Endometrium (tissue), 2 donors: ENCODE results near the gene KCNJ15.
"Not testable (repeated sequence)": the region's sequence is repeated elsewhere in the genome, so short reads cannot be mapped to it uniquely, and the experiment has no call there.

Experiments used
- FAIRE-seq: peaks from 2 replicates; lab custom pipeline; 2012; peaks lifted over from hg19 to GRCh38; lab: Jason Lieb, UNC
- donor health status: control.
- donor health status: control.

The KCNJ15 gene

GRCh38 chr21:38256599-38257302 is at the start of gene KCNJ15:
KCNJ15 (plus strand) TSS chr21:38256991; CDS start chr21:38299262, 42,271 bp downstream.
- FAIRE-seq, result no peak

GRCh38 chr21:38208118-38208517 is 48.7 kb upstream of the KCNJ15 start:
- FAIRE-seq, result no peak

- FAIRE-seq, result no peak
Measured at GRCh38 chr21:38211321-38211720, 45.5 kb upstream of the KCNJ15 start.

- FAIRE-seq, result no peak
Measured at GRCh38 chr21:38212706-38213105, 44.1 kb upstream of the KCNJ15 start.

GRCh38 chr21:38219049-38219628 is 37.7 kb upstream of the KCNJ15 start:
- peak; percentile 12 for FAIRE-seq

- FAIRE-seq, result no peak
Measured at GRCh38 chr21:38220270-38220737, 36.5 kb upstream of the KCNJ15 start.

GRCh38 chr21:38221594-38221993 is 35.2 kb upstream of the KCNJ15 start:
- no peak for FAIRE-seq

GRCh38 chr21:38223893-38224540 is 32.8 kb upstream of the KCNJ15 start:
- no peak for FAIRE-seq

GRCh38 chr21:38227401-38227800 is 29.4 kb upstream of the KCNJ15 start:
- FAIRE-seq, result no peak

- no peak for FAIRE-seq
Measured at GRCh38 chr21:38228115-38228514, 28.7 kb upstream of the KCNJ15 start.

GRCh38 chr21:38228537-38228936 is 28.3 kb upstream of the KCNJ15 start:
- FAIRE-seq, result no peak

- no peak for FAIRE-seq
Measured at GRCh38 chr21:38229260-38229877, 27.4 kb upstream of the KCNJ15 start.

- no peak for FAIRE-seq
Measured at GRCh38 chr21:38234395-38235142, 22.2 kb upstream of the KCNJ15 start.

- not testable (repeated sequence) for FAIRE-seq
Measured at GRCh38 chr21:38235251-38235650, 21.5 kb upstream of the KCNJ15 start.

GRCh38 chr21:38236232-38236631 is 20.6 kb upstream of the KCNJ15 start:
- no peak for FAIRE-seq

GRCh38 chr21:38239672-38240071 is 17.1 kb upstream of the KCNJ15 start:
- no peak for FAIRE-seq

- FAIRE-seq, result no peak
Measured at GRCh38 chr21:38240129-38240528, 16.7 kb upstream of the KCNJ15 start.

GRCh38 chr21:38241029-38241740 is 15.6 kb upstream of the KCNJ15 start:
- no peak for FAIRE-seq

GRCh38 chr21:38242061-38242460 is 14.7 kb upstream of the KCNJ15 start:
- no peak for FAIRE-seq

GRCh38 chr21:38243732-38244406 is 12.9 kb upstream of the KCNJ15 start:
- FAIRE-seq, result no peak

GRCh38 chr21:38244407-38244787 is 12.4 kb upstream of the KCNJ15 start:
- FAIRE-seq, result no peak
